GM12878 (cell line): Measurements from ENCODE around the gene RAPGEF6.

ENCODE experiments used
- CTCF ChIP-seq, 3 experiments: IDR thresholded peaks in 2 of 3; conservative IDR thresholded peaks in 1 of 3; 2 replicates each; pipeline ENCODE4 v1.5.1; 2011; ENCODE audit warnings: low read depth in 3 of 3, low read length in 3 of 3, mild to moderate bottlenecking in 3 of 3, control low read depth in 2 of 3, moderate library complexity in 2 of 3, inconsistent platforms in 1 of 3, mixed read lengths in 1 of 3; ENCODE audit not compliant: control insufficient read depth in 2 of 3, insufficient read depth in 1 of 3; ENCODE audit errors: extremely low read depth in 1 of 3
- EGR1 ChIP-seq, 2 experiments: IDR thresholded peaks; 1 replicate in 1 of 2; 2 replicates in 1 of 2; pipeline ENCODE4 v1.6.1; 2011 to 2012; ENCODE audit warnings: low read depth in 2 of 2, low read length in 2 of 2, borderline replicate concordance in 1 of 2, mild to moderate bottlenecking in 1 of 2, moderate library complexity in 1 of 2
- MAX ChIP-seq: IDR thresholded peaks from 2 replicates; pipeline ENCODE4 v1.6.1; 2012; ENCODE audit warnings: low read depth, low read length, improper control_type of control experiment
- POLR2A ChIP-seq: IDR thresholded peaks from 2 replicates; pipeline ENCODE4 v1.6.1; 2011; ENCODE audit warnings: low read depth, mild to moderate bottlenecking, low read length
- YY1 ChIP-seq: IDR thresholded peaks from 2 replicates; pipeline ENCODE4 v1.6.1; 2011; ENCODE audit warnings: low read depth, mild to moderate bottlenecking, low read length
- ZBTB40 ChIP-seq: fragments of 450-650 bp; IDR thresholded peaks from 2 replicates; pipeline ENCODE4 v1.6.1; 2016; ENCODE audit warnings: mild to moderate bottlenecking, moderate library complexity, borderline replicate concordance

GRCh38 chr5:131644370-131644769 lies 9.3 kb upstream of the RAPGEF6 start:
- no peak for TF ChIP-seq POLR2A
- no peak for TF ChIP-seq MAX
- TF ChIP-seq CTCF (IDR thresholded peaks at IDR 0.05 in 2 of 3, conservative IDR thresholded peaks at IDR 0.05 in 1 of 3; ENCODE audit: control insufficient read depth in 2 of 3, extremely low read depth in 1 of 3, insufficient read depth in 1 of 3, low read depth in 3 of 3, low read length in 3 of 3) = no peak
- TF ChIP-seq ZBTB40 = no peak
- no peak for TF ChIP-seq EGR1 (IDR thresholded peaks at IDR 0.05; ENCODE audit: borderline replicate concordance in 1 of 2, low read depth in 2 of 2, low read length in 2 of 2)
- TF ChIP-seq YY1 = no peak
